Measurements from ENCODE around the gene BAIAP2. TPM values are rescaled to one million over a fixed set of nuclear protein-coding genes. Genes with fewer than 3 reads are reported as not detected.

The BAIAP2 gene
- total RNA-seq, 1 donor from 2014 or later: 80.3 TPM

- peaks cover 22% of the 10 kb centered on the region for H3K27me3 ChIP-seq (ENCODE audit: control insufficient read depth, insufficient read depth, low read length)
- TF ChIP-seq, protein P1, sequence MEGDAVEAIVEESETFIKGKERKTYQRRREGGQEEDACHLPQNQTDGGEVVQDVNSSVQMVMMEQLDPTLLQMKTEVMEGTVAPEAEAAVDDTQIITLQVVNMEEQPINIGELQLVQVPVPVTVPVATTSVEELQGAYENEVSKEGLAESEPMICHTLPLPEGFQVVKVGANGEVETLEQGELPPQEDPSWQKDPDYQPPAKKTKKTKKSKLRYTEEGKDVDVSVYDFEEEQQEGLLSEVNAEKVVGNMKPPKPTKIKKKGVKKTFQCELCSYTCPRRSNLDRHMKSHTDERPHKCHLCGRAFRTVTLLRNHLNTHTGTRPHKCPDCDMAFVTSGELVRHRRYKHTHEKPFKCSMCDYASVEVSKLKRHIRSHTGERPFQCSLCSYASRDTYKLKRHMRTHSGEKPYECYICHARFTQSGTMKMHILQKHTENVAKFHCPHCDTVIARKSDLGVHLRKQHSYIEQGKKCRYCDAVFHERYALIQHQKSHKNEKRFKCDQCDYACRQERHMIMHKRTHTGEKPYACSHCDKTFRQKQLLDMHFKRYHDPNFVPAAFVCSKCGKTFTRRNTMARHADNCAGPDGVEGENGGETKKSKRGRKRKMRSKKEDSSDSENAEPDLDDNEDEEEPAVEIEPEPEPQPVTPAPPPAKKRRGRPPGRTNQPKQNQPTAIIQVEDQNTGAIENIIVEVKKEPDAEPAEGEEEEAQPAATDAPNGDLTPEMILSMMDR (IDR thresholded peaks at IDR 0.05; ENCODE audit: insufficient read depth, low read length, poor library complexity, severe bottlenecking): no peak
- DNase-seq (ENCODE audit: low read depth): no peak
- H3K4me3 ChIP-seq (ENCODE audit: low read depth, low read length): no peak overlapping the region
- H3K36me3 ChIP-seq (ENCODE audit: control insufficient read depth, insufficient read depth, low read length): no peaks in the 10 kb centered on the region
Measured at GRCh38 chr17:81130385-81131361, 95.7 kb downstream of the BAIAP2 start.

- no peak for DNase-seq (ENCODE audit: low read depth)
- Histone ChIP-seq H3K27me3 (ENCODE audit: control insufficient read depth, insufficient read depth, low read length) (peaks cover 21% of the 10 kb centered on the region), H3K4me3 (ENCODE audit: low read depth, low read length) (no peak overlapping the region), H3K36me3 (ENCODE audit: control insufficient read depth, insufficient read depth, low read length) (no peaks in the 10 kb centered on the region)
- TF ChIP-seq, protein P1 (IDR thresholded peaks at IDR 0.05; ENCODE audit: insufficient read depth, low read length, poor library complexity, severe bottlenecking): no peak
Measured at GRCh38 chr17:81131486-81132196, 96.7 kb downstream of the BAIAP2 start.

DNA sequence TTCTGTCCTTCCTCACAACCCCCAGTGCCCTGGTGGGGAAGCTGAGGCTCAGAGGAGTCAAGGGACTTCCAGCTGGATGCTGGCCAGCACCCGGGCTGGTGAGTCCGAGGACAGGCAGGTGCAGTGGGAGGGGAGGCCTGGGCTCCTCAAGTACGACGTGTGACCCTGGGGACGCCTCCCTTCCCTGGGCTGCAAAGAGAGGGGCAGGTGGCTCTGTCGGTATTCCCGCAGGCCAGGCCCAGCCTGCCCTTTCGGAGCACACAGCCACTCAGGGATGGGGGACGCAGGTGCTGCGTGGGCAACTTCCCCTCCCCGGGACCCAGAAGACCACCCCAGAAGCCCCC, 97.2 kb downstream of the BAIAP2 start:
- Histone ChIP-seq H3K4me3 (ENCODE audit: low read depth, low read length) (no peak overlapping the region), H3K27me3 (ENCODE audit: control insufficient read depth, insufficient read depth, low read length) (peaks cover 21% of the 10 kb centered on the region), H3K36me3 (ENCODE audit: control insufficient read depth, insufficient read depth, low read length) (no peaks in the 10 kb centered on the region)
- DNase-seq (ENCODE audit: low read depth): no peak
- TF ChIP-seq, protein P1 (IDR thresholded peaks at IDR 0.05; ENCODE audit: insufficient read depth, low read length, poor library complexity, severe bottlenecking): no peak

DNA sequence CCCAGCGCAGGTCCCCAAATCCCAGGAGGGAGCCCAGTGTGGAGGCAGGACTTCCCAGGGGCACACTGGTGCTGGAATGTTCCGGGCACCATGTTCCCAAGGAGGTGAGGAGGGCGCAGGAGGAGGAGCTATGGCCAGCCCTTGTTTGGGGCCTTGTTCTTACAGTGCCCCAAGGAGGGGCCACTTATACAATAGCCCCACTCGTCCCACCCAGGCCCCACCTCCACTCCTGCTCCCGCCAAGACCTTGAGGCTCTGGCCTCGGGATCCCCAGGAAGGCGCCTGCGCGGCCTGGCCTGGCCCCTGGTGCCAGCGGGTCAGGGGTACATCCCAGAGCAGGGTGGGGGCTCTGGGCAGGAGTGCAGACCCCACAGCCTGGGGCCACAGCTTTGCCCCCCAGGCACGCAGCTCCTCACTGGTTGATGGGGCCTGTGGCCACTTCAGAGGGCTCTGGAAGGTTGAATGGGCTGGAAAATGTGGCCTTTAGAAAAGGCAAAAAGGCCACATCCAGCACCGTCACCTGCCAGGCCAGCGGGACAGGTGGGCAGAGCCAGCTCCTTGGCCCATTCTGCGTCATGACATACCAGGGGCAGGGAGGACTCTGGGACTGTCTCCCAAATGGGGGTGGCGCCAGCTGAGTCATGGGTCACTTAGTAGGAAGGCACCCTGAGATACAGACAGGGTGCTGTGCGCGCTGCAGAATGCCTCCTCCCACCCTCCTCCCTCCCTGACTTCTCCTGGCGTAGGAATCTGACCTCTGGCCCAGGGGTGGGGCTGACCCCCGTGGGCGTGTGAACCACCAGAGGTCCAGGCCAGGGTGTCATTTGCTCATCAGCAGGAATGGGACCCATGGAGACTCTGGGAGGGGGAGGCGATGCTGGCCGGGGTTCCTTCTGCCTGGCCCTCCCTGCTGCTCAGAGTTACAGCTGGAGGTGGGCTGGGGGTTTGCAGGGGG, 98.1 kb downstream of the BAIAP2 start:
- Histone ChIP-seq H3K36me3 (ENCODE audit: control insufficient read depth, insufficient read depth, low read length) (no peaks in the 10 kb centered on the region), H3K4me3 (ENCODE audit: low read depth, low read length) (no peak overlapping the region), H3K27me3 (ENCODE audit: control insufficient read depth, insufficient read depth, low read length) (peaks cover 16% of the 10 kb centered on the region)
- no peak for DNase-seq (ENCODE audit: low read depth)
- TF ChIP-seq, protein P1 (IDR thresholded peaks at IDR 0.05; ENCODE audit: insufficient read depth, low read length, poor library complexity, severe bottlenecking): no peak

DNA sequence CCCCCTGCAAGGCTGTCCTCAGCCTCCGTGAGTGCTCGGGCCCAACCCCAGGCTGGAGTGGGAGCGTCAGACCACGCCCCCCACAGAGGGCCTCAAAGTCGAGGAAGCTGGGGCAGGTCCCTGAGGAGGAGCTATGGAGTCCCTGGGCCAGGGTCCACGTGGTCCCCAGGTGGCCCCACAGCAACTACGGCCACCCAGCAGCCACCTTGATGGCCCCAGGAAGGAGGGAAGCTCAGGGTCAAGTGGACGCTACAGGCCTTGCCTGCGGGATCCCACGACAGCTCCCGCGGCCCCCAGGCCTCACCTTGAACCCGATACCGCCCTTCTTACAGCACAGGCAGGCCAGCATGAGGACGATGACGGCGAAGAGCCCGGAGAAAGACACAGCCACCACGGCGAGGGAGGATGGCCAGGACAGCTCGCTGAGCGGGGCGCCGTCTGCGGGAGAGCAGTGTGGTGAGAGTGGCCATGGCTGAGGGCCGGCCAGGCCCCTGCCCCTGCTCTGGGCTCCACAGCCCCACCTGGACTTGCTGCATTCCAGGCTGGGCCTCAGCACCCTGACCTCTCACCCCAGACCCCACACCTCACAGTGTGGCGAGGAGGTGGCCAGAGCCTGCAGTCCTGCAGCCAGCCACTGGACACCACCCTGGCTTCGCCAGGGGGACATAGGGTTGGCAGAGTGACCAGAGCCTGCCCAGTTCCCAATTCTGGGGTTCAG, 99.3 kb downstream of the BAIAP2 start:
- DNase-seq (ENCODE audit: low read depth): no peak
- H3K4me3 ChIP-seq (ENCODE audit: low read depth, low read length): no peak overlapping the region
- no peaks in the 10 kb centered on the region for H3K36me3 ChIP-seq (ENCODE audit: control insufficient read depth, insufficient read depth, low read length)
- TF ChIP-seq, protein P1 (IDR thresholded peaks at IDR 0.05; ENCODE audit: insufficient read depth, low read length, poor library complexity, severe bottlenecking): no peak
- peaks cover 14% of the 10 kb centered on the region for H3K27me3 ChIP-seq (ENCODE audit: control insufficient read depth, insufficient read depth, low read length)
